Stimulated activated CD4-positive, alpha-beta T cell treated with anti-CD3 and anti-CD28 coated beads, TNF-alpha, amount 100 ng/mL, for 48 hours (primary cell): Measurements from ENCODE around the gene ZNF385C.
A peak's percentile ranks its signal among the peaks of the same experiment; 100 is the strongest.
"Not testable (repeated sequence)": the region's sequence is repeated elsewhere in the genome, so short reads cannot be mapped to it uniquely, and the experiment has no call there.

Experiments
- DNase-seq, 3 donors: peaks; one replicate each; pipeline ENCODE4 v3.0.0-alpha.2; 2020; ENCODE audit warnings: low read depth in 3 of 3

The ZNF385C gene, protein sequence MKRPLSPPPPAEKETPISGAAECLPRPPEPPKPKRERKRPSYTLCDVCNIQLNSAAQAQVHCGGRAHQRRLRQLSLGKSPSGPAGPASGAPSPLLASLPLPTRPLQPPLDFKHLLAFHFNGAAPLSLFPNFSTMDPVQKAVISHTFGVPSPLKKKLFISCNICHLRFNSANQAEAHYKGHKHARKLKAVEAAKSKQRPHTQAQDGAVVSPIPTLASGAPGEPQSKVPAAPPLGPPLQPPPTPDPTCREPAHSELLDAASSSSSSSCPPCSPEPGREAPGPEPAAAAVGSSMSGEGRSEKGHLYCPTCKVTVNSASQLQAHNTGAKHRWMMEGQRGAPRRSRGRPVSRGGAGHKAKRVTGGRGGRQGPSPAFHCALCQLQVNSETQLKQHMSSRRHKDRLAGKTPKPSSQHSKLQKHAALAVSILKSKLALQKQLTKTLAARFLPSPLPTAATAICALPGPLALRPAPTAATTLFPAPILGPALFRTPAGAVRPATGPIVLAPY

GRCh38 chr17:42097691-42098631 is at the start of gene ZNF385C:
TSS of gene ZNF385C (minus strand) at chr17:42098473. CDS start at chr17:42063056, 35,417 bp downstream.
- DNase-seq = peak in 1 of 3 donors; percentile 45

DNA sequence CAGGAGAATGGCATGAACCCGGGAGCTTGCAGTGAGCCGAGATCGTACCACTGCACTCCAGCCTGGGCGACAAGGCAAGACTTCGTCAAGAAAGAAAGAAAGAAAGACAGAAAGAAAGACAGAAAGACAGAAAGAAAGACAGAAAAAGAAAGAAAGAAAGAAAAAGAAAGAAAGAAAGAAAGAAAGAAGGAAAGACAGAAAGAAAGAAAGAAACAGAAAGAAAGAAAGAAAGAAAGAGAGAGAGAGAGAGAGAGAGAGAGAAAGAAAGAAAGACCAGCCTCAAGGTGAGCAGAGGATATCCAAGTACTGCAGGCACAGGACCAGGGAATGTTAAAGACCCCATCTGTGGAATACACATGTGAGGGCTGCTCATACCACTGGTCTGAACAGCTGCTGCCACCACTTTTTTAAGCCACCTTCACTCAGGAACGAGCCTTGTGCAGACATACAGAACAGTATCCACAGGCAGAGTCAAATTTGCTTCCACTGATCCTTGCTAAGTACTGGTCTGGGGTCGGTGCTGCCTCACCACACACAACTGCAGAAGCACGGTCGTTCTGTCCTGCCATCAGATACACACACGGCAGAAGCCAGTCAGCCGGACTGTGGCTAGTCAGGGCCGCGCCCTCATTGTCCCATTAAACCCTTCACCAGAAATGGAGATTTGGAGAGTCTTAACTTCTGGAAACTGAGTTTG is 48.8 kb upstream of the ZNF385C start:
- DNase-seq = no peak

DNA sequence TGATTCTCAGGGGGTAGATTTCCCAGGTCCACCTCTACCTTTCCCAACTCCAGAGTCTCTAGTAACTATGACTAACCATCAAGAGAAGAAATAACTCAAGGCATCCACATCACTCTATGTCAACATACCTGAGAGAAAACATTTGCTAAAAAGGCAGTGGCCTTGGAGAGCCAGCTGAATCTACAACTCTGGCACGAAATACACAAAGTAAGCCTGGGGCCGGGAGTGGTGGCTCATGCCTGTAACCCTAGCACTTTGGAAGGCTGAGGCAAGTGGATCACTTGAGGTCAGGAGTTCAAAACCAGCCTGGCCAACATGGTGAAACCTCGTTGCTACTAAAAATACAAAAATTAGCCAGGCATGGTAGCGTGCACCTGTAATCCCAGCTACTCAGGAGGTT is 44.9 kb upstream of the ZNF385C start:
- DNase-seq = not testable (repeated sequence)

GRCh38 chr17:42142371-42142896 is 44.2 kb upstream of the ZNF385C start:
- no peak for DNase-seq

DNA sequence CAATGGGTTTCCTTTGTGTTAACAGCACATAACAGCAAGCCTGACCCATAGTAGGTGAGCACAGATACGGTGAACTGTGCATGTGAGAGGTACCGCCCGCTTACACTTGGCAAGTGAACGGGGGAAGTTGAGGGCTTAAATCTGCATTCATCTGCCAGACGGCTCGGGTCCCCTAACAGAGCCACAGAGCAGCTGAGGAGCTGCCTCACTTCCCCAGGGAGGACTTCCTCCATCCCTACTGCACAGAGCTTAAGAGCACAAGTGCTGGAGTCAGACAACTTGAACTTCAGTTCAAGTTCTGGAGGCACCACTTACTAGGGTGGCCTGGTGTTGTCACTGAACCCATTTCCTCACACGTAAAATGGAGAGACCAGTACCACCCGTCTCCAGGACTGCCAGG is 43.1 kb upstream of the ZNF385C start:
- DNase-seq = no peak

DNA sequence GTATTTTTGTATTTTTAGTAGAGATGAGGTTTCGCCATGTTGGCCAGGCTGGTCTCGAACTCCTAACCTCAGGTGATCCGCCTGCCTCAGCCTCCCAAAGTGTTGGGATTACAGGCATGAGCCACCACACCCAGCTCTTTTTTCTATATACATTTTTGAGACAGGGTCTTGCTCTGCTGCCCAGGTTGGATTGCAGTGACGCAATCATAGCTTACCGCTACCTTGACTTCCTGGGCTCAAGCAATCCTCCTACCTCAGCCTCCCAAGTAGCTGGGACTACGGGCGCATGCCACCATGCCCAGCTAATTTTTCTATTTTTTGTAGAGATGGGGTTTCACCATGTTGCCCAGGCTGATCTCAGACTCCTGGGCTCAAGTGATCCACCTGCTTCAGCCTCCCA is 42.4 kb upstream of the ZNF385C start:
- not testable (repeated sequence) for DNase-seq

DNA sequence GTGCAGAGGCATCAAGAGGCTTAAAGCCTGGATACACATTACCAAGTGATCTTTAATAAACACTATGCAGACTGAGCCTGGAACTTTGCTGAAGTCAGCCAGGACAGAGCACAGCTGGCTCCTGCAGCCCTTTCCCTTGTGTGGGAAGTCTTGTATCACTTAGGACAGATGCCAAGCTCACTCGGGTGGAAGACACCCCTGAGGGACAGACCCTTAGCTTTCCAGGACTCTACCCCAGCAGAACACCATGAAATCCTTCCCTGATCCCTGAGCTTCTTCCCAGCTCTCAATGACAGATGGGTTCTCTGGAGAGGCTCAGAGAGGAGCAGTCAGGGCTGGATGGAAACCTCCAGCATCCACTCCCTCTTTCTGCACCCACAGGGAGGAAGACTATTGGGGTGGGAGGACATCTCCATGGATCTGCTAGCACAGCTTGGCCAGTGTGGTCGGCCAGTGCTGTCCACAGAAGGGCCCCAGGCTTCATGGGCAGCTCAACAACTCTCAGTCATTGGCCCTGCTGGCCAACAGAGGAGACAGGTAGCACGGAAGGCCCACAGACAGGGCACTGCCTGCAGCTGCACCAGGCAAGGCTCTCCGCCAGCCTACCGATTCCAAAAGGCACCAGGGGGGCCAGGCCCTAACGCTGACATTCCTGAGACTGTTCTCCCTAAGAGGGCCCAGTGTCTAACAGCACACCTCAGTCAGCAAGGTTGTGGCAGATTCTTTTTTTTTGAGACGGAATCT is 40.6 kb upstream of the ZNF385C start:
- no peak for DNase-seq

GRCh38 chr17:42136654-42137051 is 38.4 kb upstream of the ZNF385C start:
- no peak for DNase-seq

DNA sequence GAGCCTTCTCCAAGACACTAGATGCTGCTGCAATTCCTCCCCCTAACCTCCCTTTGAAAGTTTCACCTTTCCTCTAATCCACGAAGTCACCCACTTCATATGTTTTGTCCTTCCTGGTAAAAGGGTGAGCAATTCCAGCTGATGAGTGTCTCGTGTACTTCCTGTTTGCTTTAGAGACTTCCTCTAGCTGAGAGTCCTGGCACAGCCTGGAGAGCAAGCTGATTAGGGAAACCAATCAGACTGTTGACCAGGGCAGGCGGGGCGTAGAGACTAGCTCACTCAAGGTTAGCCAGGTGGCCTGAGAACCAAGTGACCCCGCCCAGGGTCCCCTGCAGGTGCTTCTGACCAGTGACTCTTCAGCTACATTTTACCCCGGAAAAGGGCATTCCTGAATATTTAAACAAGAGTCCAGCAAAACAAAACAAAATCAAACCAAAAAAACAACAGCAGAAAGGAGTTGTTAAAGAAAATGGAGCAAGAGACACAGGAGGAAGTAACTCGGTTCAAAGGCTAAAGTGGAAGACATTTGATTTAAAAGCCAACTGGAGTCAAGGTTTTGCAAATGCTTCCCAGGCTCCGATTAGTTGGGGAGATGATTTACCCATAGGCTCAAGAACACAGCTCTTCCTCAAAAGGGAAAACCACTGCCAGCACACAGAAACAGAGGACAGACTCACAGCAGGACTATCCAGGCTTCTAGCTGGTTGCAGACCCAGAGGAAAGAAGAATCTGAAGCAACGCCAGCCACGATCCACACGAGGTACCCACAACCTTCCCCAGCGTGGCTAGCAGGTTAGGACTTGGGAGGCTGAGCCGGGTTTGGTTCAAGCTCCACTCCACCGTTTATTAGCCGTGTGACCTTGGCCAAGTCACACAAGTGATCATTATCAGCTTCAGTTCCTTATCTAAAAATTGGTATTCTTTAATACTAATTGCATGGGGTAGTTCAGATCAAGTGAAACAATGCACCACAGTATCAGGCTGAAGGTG is 37.7 kb upstream of the ZNF385C start:
- DNase-seq = no peak

DNA sequence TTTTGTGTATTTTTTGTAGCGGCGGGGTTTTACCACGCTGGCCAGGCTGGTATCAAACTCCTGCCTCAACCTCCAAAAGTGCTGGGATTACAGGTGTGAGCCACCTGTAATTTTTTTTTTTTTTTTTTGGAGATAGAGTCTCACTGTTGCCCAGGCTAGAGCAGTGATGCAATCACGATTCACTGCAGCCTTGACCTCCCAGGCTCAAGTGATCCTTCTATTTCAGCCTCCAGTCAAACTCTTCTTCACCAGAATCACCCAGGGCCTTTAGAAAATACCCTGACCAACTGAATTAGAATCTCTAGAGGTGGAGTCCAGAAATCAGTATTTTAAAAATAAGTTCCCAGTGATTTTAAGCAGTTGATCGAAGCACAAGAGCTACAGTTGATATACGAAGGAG is 36.9 kb upstream of the ZNF385C start:
- DNase-seq = no peak

DNA sequence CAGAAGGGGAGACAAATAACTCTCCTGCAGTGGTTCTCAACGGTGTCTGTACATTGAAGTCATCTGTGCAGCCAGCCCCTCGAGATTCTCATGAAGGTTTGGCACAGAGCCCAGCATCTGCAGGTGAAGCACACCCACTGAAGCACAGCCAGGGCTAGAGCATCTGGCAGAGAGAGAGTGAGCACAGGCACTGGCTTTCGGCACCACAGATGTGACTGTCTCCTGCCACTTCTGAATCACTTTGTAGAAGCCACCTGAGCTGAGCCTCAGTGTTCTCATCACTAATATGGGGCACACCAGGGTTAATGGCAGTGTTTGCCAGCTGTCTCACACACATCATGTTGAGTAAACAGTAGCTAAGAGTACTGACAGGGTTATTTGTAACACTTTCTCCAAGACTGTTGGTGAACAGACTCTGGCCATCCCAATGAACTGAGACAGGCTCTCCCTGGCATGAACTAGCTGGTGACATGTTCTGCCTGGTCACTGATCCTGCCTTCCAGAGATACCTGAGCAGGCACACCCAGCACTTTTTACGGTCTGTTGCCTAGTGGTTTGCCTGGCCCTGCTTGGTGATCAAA is 35.3 kb upstream of the ZNF385C start:
- DNase-seq = no peak

- DNase-seq = peak in 2 of 3 donors; percentile 31 to 36
Observed at GRCh38 chr17:42132941-42133340, 34.7 kb upstream of the ZNF385C start.

- no peak for DNase-seq
Observed at GRCh38 chr17:42131981-42132432, 33.7 kb upstream of the ZNF385C start.

DNA sequence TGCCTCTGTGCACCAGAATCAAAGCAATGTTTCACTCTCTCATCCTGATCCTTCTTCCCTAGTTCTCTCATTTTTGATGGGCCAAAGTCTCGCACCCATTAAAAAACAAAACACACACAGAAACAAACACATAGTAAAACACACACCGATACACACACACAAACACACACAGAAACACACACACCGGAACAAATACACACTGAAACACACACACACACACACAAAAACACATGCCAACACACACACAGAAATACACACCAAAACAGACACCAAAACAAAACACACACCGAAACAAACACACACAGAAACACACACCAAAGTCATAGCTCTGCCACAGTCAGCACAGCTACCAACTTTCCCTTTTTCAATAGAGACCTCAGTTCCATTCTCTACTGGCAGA is 33.0 kb upstream of the ZNF385C start:
- DNase-seq = no peak

GRCh38 chr17:42130310-42130936 is 32.1 kb upstream of the ZNF385C start:
- DNase-seq = no peak

DNA sequence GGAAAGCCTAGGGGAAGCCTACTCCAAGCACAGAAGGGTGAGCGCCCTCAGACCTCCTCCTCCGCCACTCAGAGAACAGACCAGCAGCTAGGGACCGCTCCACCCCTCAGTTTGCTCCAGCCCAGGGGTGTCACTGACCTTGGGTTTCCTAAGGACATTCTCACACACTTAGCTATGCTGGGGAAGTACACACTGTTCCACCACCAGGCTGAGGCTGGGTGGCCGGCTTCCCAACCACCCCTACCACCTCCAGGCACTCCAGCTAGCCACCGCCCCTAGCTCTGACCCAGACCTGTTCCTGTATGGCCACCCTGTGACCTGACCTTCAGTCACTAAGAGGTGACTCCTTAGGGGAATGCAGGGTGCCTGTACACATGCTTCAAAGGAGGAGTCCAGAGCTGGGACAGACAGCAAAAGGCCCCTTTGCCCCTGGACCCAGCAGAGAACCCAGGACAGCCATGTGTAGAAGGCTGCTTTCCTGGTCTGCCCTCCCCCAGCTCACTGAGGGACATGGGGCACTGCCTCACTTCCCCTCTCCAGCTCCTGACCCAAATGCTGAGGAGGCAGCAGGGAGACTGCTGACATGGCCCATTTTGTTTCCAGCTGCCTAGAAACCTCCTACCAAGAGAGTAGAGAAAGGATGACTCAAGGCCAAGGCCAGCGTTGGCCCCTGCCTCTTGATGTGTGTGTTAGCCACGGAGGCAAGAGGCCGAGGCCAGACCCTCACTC is 31.0 kb upstream of the ZNF385C start:
- DNase-seq = no peak

GRCh38 chr17:42127414-42127813 is 29.1 kb upstream of the ZNF385C start:
- DNase-seq = no peak

DNA sequence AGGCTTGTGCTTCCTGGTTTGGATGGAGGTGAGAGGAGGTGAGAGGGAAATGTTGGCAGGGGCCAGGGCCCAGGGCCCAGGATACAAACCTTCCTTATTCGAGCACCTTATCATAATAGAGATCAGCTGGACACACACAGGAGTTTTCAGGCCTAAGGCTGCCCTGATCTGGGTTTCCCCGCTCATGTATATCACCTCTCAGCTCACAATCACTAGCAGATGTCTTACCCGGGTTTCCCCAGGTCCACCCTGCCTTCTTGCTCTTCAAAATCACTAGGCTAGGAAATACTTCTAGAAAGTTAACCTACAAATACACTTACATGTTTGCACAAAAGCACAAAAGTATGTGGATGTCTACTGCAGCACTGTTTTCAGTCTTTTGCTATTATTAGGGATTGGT is 28.6 kb upstream of the ZNF385C start:
- DNase-seq = no peak
